Memory B cell (primary cell): ENCODE results near the gene ANTXRL.
"Not testable (repeated sequence)": the region's sequence is repeated elsewhere in the genome, so short reads cannot be mapped to it uniquely, and the experiment has no call there.

Experiments
- ATAC-seq: fragments of 150-1000 bp; cut with Tn5 transposase; 2 replicates; pipeline ENCODE4 v1.10.0; 2021; ENCODE audit warnings: low read depth, mild to moderate bottlenecking, moderate library complexity
- DNase-seq, 2 donors: peaks; one replicate each; pipeline ENCODE4 v3.0.0; 2022; ENCODE audit warnings: low spot score in 2 of 2
- H3K27ac Mint-ChIP-seq: one replicate; pipeline ENCODE4 v1.8.0; 2022; ENCODE audit warnings: mild to moderate bottlenecking, moderate library complexity, mixed read lengths
- H3K27me3 Mint-ChIP-seq: one replicate; pipeline ENCODE4 v1.8.0; 2022; ENCODE audit warnings: mixed read lengths
- H3K36me3 Mint-ChIP-seq: one replicate; pipeline ENCODE4 v1.8.0; 2022; ENCODE audit warnings: mild to moderate bottlenecking, mixed read lengths
- H3K4me1 Mint-ChIP-seq: one replicate; pipeline ENCODE4 v1.8.0; 2022; ENCODE audit warnings: mixed read lengths
- H3K4me3 Mint-ChIP-seq: one replicate; pipeline ENCODE4 v1.8.0; 2022; ENCODE audit warnings: mild to moderate bottlenecking, moderate library complexity, mixed read lengths
- H3K9me3 Mint-ChIP-seq: one replicate; pipeline ENCODE4 v1.8.0; 2022; ENCODE audit warnings: mixed read lengths

ANTXRL gene

DNA sequence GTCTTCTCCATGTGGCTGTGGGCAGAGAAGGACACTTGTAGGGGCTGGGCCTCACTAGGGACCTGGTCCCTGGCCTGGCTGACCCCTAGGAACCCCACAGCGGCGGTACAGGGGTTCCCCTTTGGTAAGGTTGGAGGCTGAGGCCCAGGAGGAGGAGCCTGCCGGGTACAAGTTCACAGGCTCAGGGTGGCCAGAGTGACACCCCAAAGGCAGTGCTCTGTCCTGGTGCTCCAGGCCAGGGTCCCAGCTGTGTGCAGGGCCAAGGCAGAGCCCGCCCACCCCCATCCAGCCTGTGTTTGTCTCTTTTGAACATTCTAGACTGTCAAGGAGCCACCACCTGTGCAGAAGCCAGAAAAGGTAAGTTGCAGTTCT is 23.3 kb downstream of the ANTXRL start:
- no peaks in the 10 kb centered on the region for H3K4me1 Mint-ChIP-seq
- H3K36me3 Mint-ChIP-seq = no peaks in the 10 kb centered on the region
- no peaks in the 10 kb centered on the region for H3K9me3 Mint-ChIP-seq
- no peak overlapping the region for H3K27ac Mint-ChIP-seq
- ATAC-seq (no peak), DNase-seq (no peak)
- H3K4me3 Mint-ChIP-seq = no peak overlapping the region
- no peaks in the 10 kb centered on the region for H3K27me3 Mint-ChIP-seq

DNA sequence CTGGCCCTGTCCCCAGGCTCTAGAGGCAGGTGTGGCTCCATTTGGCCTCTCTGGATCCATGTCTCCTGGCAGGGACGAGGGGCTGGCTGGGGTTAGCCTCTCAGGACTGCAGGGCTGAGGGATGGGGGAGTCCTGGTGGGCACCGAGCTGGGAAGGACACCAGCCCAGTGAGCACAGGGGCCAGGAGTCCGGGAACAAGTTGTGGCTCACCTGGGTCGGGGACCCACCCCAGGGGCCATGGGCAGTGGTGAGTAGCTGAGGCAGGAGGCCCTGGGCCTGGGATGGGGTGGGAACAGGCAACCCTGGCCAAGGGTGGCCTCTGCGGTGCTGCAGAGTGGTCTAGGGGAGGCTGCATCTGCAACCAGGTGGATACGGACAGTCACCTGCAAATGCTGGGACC is 24.1 kb downstream of the ANTXRL start:
- H3K36me3 Mint-ChIP-seq = no peaks in the 10 kb centered on the region
- no peaks in the 10 kb centered on the region for H3K9me3 Mint-ChIP-seq
- no peak overlapping the region for H3K27ac Mint-ChIP-seq
- no peak for ATAC-seq
- DNase-seq = no peak
- H3K4me3 Mint-ChIP-seq = no peak overlapping the region
- no peaks in the 10 kb centered on the region for H3K27me3 Mint-ChIP-seq
- no peaks in the 10 kb centered on the region for H3K4me1 Mint-ChIP-seq

DNA sequence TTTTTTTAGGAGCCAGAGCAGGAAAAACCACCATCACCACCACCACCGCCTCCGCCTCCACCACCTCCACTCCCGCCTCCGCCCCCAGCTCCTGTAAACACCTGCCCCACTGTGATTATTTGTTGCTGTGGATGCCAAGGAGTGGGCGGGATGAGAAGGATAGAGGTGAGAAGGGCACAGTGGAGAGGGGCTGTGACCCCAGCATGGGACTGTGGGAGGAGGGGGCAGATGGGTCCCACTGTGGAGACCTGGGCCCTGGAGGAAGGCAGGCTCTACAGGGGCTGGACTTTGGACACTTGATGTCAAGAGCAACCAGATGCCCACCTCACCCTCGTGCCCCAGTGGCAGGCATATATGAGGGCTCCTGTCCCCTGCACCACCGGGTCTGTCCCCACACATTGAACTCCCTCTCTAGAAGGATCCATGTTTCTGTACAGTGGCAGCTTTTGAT is 24.7 kb downstream of the ANTXRL start:
- Mint-ChIP-seq H3K9me3 (no peaks in the 10 kb centered on the region), H3K27ac (no peak overlapping the region), H3K36me3 (no peaks in the 10 kb centered on the region), H3K4me3 (no peak overlapping the region), H3K4me1 (no peaks in the 10 kb centered on the region), H3K27me3 (peaks cover under 1% of the 10 kb centered on the region)
- DNase-seq (no peak), ATAC-seq (no peak)

DNA sequence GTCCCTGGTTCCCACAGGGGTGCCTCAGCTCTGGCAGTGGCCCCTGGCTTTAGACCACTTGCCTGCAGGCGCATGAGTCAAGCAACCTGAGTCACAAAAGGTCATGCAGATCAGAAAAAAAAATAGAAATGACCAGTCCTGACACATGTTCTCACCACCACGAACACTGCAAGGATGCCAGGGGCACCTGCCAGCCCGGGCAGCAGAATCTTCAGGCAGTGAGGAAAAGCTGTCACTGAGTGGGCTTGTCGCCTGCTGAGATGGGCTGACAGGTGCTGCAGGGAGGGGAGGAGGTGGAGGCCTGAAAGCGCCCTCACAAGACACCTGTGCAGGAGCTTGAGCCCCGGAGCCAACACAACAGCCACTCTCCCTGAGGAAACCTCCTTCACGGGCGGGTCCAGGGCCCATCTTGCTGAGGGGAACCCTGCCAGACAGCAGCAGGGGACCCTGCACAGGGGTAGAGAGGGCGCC is 25.2 kb downstream of the ANTXRL start:
- DNase-seq, ATAC-seq, H3K9me3 Mint-ChIP-seq, H3K4me1 Mint-ChIP-seq, H3K36me3 Mint-ChIP-seq, H3K27me3 Mint-ChIP-seq, H3K4me3 Mint-ChIP-seq, H3K27ac Mint-ChIP-seq: not testable (repeated sequence)

DNA sequence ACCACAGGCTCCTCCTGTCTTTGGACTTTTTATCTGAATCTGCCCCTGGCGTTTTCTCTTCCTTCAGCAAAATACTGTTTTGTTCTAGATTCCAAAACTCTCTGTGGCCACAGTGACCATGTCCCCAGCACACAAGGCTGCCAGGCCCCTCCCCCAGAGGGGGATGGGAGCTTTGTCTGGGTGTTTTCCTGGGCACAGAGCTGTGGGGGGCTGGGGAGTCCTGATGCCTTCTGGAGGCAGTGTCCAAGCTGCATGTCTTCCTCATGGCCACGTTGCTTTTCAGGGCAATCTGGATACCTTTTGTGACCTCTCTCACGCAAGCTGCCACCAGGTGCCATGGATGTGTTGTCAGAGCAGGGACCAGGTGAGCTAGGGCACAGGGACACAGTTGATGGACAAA is 26.2 kb downstream of the ANTXRL start:
- H3K27me3 Mint-ChIP-seq = peaks cover 2% of the 10 kb centered on the region
- ATAC-seq (no peak), DNase-seq (no peak)
- no peaks in the 10 kb centered on the region for H3K4me1 Mint-ChIP-seq
- no peak overlapping the region for H3K27ac Mint-ChIP-seq
- H3K9me3 Mint-ChIP-seq = no peaks in the 10 kb centered on the region
- no peak overlapping the region for H3K4me3 Mint-ChIP-seq
- no peaks in the 10 kb centered on the region for H3K36me3 Mint-ChIP-seq

DNA sequence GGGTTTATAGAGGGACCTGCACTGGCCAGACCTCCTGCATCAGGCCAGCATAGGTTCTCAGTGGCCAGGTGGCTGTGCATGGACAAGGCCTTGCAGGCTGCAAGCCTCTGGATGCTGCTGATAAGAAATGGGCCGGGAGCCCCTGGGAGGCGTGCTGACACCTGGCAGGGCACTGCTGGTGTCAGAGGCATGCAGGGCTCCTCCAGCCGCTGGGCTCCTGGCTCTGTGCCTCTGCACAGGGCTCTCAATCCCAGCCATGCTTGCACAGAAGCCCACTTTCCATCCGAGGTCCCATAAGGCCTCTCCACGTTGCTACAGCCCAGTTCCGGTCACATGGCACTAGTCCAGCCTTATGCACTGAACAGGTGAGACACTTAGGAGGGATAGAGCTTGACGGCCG is 27.3 kb downstream of the ANTXRL start:
- no peak overlapping the region for H3K4me3 Mint-ChIP-seq
- H3K27me3 Mint-ChIP-seq = peaks cover 2% of the 10 kb centered on the region
- H3K27ac Mint-ChIP-seq = no peak overlapping the region
- no peaks in the 10 kb centered on the region for H3K36me3 Mint-ChIP-seq
- no peak for DNase-seq
- no peak for ATAC-seq
- no peaks in the 10 kb centered on the region for H3K4me1 Mint-ChIP-seq
- no peaks in the 10 kb centered on the region for H3K9me3 Mint-ChIP-seq

DNA sequence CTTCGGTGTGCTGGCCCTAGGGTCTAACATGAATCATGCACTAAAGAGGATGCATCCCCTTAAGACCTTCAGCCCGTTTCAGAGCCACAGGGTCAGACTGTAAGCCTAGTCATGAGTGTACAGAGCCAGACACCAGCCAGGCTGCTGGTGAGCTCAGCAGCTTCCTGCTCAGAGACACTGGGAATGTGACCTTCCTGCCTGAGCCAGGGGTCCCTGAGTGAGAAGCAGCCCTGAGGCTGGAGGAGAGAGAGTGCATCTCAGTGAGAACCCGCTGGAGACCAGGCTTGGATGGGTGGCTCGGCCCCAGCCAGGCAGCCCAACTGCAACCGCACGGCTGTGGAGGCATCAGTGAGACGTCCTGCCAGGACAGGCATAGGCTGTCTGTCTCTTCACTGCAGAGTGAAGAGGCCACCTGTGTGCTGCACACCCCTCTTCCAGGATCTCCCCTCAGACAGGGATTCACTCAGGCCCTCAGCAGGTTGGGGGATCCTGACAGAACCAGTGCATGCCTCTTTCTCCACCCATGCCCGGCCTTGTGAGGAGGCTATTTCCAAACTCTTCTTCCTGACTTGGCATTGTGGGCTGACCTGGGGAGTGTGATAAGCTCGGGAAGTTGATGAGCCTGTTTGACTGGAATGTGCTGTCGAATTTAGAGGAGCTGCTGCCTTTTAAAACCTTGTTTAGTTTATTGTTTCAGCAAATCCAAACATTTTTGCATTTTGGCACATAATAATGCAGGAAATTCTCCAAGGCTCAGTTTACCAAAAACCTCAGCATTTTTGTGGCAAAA is 28.5 kb downstream of the ANTXRL start:
- not testable (repeated sequence) for H3K4me1 Mint-ChIP-seq, DNase-seq, H3K27ac Mint-ChIP-seq, H3K27me3 Mint-ChIP-seq, H3K4me3 Mint-ChIP-seq, H3K36me3 Mint-ChIP-seq, H3K9me3 Mint-ChIP-seq, ATAC-seq

DNA sequence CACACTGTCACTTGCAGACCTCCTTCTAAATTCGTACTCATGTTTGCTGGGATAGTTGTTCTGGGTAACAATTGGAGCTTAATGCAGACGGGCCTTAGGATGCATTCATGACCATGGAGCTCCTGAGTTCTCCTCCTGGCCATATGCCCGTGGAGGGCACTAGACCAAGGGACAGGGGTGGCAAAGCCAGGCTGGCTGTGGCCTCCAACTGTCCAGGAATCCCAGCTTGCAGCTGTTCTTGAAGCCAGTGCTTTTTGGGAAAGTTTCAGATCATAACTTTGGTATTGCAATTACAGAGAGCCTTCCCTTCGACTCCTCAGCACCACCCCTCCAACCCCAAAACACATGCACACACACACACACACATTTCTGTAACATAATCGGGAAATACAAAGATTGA is 30.6 kb downstream of the ANTXRL start:
- H3K9me3 Mint-ChIP-seq = no peaks in the 10 kb centered on the region
- peaks cover 2% of the 10 kb centered on the region for H3K27me3 Mint-ChIP-seq
- no peaks in the 10 kb centered on the region for H3K36me3 Mint-ChIP-seq
- H3K4me3 Mint-ChIP-seq = no peak overlapping the region
- H3K27ac Mint-ChIP-seq = no peak overlapping the region
- DNase-seq (no peak), ATAC-seq (no peak)
- no peaks in the 10 kb centered on the region for H3K4me1 Mint-ChIP-seq

DNA sequence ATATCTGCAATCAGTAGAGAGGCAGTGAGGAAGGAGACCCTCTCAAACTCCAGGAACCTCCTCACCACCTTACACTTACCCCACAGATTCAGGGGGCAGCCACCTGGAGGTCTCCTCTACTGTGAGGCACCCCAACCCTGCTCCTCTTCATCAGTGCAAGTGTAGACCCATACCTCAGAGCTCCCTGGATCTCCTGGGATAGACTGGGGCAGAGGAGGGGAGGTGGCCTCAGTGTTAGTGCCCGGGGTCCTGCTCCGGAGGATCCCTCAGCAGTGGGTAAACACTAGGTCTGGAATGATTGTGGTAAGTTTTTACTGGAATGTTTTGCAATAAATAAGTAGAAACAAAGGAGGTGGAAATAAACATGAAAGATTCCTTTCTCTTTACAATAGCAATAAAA is 31.1 kb downstream of the ANTXRL start:
- peaks cover 2% of the 10 kb centered on the region for H3K27me3 Mint-ChIP-seq
- ATAC-seq (no peak), DNase-seq (no peak)
- no peak overlapping the region for H3K27ac Mint-ChIP-seq
- H3K36me3 Mint-ChIP-seq = no peaks in the 10 kb centered on the region
- no peaks in the 10 kb centered on the region for H3K4me1 Mint-ChIP-seq
- no peak overlapping the region for H3K4me3 Mint-ChIP-seq
- no peaks in the 10 kb centered on the region for H3K9me3 Mint-ChIP-seq

DNA sequence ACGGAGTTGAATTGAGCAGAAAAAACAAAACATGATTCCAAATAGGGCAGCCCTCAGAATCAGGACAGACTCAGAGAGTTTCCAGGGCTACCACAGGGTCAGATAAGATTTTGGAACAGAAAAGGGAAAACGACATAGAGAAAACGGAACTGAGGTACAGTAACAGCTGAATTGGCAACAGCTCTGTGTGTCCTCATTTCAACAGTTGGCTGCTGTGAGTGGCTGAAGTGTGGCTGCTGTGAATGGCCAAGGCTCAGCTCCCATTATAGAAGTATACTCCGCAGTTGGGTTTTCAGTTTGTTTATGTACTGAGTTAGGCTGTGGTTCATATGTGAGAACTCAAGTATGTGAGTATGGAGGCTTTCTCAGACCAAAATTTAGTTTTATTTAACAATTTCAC is 32.0 kb downstream of the ANTXRL start:
- Mint-ChIP-seq H3K27ac (no peak overlapping the region), H3K27me3 (peaks cover 2% of the 10 kb centered on the region), H3K36me3 (no peaks in the 10 kb centered on the region), H3K4me3 (no peak overlapping the region), H3K9me3 (no peaks in the 10 kb centered on the region), H3K4me1 (no peaks in the 10 kb centered on the region)
- DNase-seq (no peak), ATAC-seq (no peak)

DNA sequence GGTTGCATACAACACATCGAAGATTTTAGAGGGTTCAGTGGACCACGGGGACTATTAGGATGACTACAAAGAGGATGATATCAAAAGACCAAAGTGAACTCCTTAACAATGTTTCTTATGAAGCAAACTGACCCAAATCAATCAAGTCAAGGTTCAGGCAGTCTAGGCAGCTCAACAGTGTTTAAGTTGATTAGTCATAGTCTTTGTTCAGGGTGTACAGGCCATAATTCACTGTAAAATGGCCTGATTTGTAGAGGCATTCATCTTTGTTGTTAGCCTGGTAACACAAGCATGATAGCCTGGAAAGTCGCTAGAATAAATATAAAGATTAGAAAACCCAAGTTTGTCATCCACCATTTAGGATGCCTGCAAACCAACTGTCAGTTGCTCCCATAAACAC is 32.6 kb downstream of the ANTXRL start:
- Mint-ChIP-seq H3K27ac (no peak overlapping the region), H3K27me3 (peaks cover 2% of the 10 kb centered on the region), H3K36me3 (no peaks in the 10 kb centered on the region), H3K4me3 (no peak overlapping the region), H3K9me3 (no peaks in the 10 kb centered on the region), H3K4me1 (no peaks in the 10 kb centered on the region)
- ATAC-seq (no peak), DNase-seq (no peak)

DNA sequence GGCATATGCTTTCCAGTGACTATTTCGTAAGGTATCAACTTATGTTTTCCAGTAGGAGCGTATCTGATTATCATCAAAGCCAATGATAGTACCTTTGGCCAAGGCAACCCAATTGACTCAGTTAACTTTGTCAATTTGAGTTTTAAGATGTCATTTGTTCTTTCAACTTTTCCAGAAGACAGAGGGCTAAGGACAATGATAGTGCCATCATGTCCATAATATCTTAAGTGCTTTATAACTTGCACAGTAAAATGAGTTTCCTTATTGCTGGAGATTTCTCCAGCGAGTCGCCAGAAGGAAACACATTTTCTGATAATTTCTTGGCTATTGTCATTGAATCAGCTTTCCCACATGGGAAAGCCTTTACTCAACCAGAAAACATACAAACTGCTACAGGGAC is 35.0 kb downstream of the ANTXRL start:
- Mint-ChIP-seq H3K4me1 (no peaks in the 10 kb centered on the region), H3K9me3 (no peaks in the 10 kb centered on the region), H3K36me3 (no peaks in the 10 kb centered on the region), H3K27me3 (peaks cover 4% of the 10 kb centered on the region), H3K4me3 (no peak overlapping the region), H3K27ac (no peak overlapping the region)
- no peak for DNase-seq
- ATAC-seq = no peak

DNA sequence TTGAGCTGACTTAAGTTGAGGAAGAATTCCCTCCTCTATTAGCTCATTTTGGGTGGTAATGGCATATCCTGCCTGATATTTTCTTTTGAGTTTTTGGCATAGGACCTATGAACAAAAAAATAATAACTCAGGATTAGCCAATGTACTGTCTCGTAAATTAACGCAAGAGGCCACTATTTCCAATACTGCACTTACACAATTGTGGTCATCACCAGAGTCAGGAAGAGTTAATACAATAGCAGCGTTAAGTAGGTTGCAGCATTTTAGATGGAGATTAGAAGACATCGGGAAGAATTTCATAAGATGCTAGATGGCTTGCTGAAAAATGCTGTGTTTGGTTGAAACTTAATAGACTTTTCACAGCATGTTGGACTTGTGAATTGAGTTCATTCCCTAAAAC is 36.4 kb downstream of the ANTXRL start:
- ATAC-seq (no peak), DNase-seq (no peak)
- Mint-ChIP-seq H3K36me3 (no peaks in the 10 kb centered on the region), H3K4me3 (no peak overlapping the region), H3K4me1 (no peaks in the 10 kb centered on the region), H3K27ac (no peak overlapping the region), H3K27me3 (peaks cover 7% of the 10 kb centered on the region), H3K9me3 (no peaks in the 10 kb centered on the region)

DNA sequence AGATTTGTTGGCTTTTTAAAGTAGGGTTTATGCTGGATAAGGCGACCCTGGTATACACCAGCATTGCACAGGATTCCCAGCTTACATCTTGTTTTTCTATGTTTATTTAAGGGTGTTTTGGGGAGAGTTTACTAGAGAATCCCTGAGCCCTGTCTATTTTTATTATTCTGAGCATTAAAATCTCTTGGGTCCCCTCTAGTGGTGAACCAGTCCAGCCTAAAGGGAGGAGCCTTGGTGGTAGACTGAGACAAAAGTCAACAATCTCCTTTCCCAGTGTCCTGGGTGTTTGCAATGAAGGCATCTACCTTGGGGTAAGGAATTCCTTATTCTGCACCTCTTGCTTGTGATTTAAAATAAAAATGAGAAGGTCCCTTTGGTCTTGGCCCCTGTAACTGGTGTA is 38.2 kb downstream of the ANTXRL start:
- no peak overlapping the region for H3K4me3 Mint-ChIP-seq
- no peaks in the 10 kb centered on the region for H3K9me3 Mint-ChIP-seq
- peaks cover 7% of the 10 kb centered on the region for H3K27me3 Mint-ChIP-seq
- DNase-seq (no peak), ATAC-seq (no peak)
- no peaks in the 10 kb centered on the region for H3K36me3 Mint-ChIP-seq
- no peaks in the 10 kb centered on the region for H3K4me1 Mint-ChIP-seq
- H3K27ac Mint-ChIP-seq = no peak overlapping the region

DNA sequence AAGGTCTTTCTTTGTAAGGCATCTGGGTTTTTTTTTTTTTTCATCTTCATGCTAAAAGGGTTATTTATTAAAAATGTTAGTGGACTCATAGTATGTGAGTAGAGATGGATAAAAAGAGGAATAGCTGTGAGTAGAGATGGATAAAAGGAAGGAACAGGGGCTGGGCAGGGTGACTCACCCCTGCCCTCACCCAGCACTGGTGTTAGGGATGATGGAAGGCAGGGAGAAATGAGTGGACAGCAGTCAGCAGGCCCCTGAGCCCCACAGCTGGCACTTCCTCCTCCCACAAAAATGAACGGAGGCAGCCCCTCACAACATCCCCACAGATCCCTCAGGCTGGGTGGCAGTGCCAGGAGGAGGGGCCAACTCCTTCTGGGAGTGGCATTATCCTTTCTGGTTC is 39.3 kb downstream of the ANTXRL start:
- no peak for ATAC-seq
- H3K27me3 Mint-ChIP-seq = peaks cover 7% of the 10 kb centered on the region
- H3K9me3 Mint-ChIP-seq = no peaks in the 10 kb centered on the region
- no peaks in the 10 kb centered on the region for H3K36me3 Mint-ChIP-seq
- H3K4me1 Mint-ChIP-seq = no peaks in the 10 kb centered on the region
- no peak for DNase-seq
- H3K27ac Mint-ChIP-seq = no peak overlapping the region
- H3K4me3 Mint-ChIP-seq = no peak overlapping the region
